AG04450 (cell line): ENCODE results near the gene FGGY. TPM values are rescaled to one million over a fixed set of nuclear protein-coding genes. Genes with fewer than 3 reads are reported as not detected.
"Not testable (repeated sequence)": the region's sequence is repeated elsewhere in the genome, so short reads cannot be mapped to it uniquely, and the experiment has no call there.

ENCODE experiments used
- CTCF ChIA-PET: fragments of 300-600, 350-600 bp; formaldehyde crosslinking; extraction: SDS; loops from one replicate; lab custom pipeline; 2022; ENCODE audit warnings: antibody characterized with exemption, inconsistent platforms; lab: Charles Lee
- POLR2A ChIA-PET: fragments of 350-600 bp; formaldehyde crosslinking; extraction: SDS; loops from one replicate; lab custom pipeline; 2021; ENCODE audit warnings: antibody characterized with exemption, inconsistent platforms; lab: Yijun Ruan, JAX
- DNase-seq: peaks from one replicate; pipeline ENCODE4 v3.0.0-alpha.2; 2011; ENCODE audit warnings: low read depth, low spot score
- H3K27ac ChIP-seq: one replicate; pipeline ENCODE4 v1.5.1; 2012; ENCODE audit warnings: low read depth, low read length, control low read depth
- H3K27me3 ChIP-seq: one replicate; pipeline ENCODE4 v1.6.0; 2012; ENCODE audit warnings: low read length; ENCODE audit not compliant: control insufficient read depth, insufficient read depth
- H3K4me3 ChIP-seq: 2 replicates; pipeline ENCODE4 v1.5.1; 2011; ENCODE audit warnings: mild to moderate bottlenecking, low read depth, low read length, control low read depth
- H3K9me3 ChIP-seq: 2 replicates; pipeline ENCODE4 v1.5.1; 2012; ENCODE audit warnings: low read length; ENCODE audit not compliant: control insufficient read depth, insufficient read depth
- polyA plus RNA-seq: library from polyadenylated mRNA; depleted of rRNA; stranded (reverse); fragments of >200 nt; gene quantifications from 2 replicates; pipeline ENCODE4 v1.2.3, GENCODE V29; 2011
- TF ChIP-seq, protein P1 (sequence below): IDR thresholded peaks from 2 replicates; pipeline ENCODE4 v1.5.1; 2011; ENCODE audit warnings: low read depth, low read length, control low read depth, inconsistent platforms

FGGY gene
- polyA plus RNA-seq, 1 experiment, result 11.8 TPM

DNA sequence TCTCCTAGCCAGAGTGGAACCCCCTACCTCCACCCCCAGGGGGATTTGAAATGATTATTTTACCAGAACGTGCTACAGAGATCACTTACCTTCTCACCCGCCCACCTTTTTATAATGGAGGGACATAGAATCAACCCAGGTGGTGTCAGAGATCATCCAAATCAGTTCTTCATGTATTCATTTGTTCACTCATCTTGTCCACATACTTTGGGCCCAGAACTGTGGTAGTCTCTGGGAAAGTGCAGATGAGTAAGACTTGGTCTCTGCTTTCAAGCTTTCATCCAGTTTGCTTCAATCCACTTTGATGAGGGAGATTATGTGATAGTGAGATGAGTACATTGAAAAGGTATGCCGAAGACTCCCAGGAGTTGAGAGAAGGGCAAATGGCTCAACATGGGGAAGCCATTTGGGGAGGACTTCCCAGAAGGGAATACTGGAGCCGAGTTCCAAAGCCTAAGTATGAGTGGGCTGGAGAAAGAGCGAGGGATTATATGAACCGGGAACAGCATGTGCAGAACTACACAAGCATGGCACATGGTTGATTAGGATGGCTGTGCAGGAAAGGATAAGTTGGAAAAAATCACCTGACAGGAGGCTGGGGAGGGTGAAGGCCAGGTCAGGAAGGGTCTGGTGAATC lies 1.9 kb downstream of the FGGY start:
- ChIA-PET CTCF (no interaction called here), POLR2A (interaction anchor here (0.6 kb wide), 2 partner anchors 231 to 588 kb away, joined by 3 to 4 read pairs; no protein-coding TSS in a partner anchor)
- no peaks in the 10 kb centered on the region for H3K27me3 ChIP-seq
- H3K27ac ChIP-seq, result peak overlapping the region; percentile 4
- H3K4me3 ChIP-seq, result no peak overlapping the region
- H3K9me3 ChIP-seq, result no peaks in the 10 kb centered on the region; the same call in 1 of the 2 replicates
- TF ChIP-seq, protein P1, sequence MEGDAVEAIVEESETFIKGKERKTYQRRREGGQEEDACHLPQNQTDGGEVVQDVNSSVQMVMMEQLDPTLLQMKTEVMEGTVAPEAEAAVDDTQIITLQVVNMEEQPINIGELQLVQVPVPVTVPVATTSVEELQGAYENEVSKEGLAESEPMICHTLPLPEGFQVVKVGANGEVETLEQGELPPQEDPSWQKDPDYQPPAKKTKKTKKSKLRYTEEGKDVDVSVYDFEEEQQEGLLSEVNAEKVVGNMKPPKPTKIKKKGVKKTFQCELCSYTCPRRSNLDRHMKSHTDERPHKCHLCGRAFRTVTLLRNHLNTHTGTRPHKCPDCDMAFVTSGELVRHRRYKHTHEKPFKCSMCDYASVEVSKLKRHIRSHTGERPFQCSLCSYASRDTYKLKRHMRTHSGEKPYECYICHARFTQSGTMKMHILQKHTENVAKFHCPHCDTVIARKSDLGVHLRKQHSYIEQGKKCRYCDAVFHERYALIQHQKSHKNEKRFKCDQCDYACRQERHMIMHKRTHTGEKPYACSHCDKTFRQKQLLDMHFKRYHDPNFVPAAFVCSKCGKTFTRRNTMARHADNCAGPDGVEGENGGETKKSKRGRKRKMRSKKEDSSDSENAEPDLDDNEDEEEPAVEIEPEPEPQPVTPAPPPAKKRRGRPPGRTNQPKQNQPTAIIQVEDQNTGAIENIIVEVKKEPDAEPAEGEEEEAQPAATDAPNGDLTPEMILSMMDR, result no peak
- DNase-seq, result no peak

DNA sequence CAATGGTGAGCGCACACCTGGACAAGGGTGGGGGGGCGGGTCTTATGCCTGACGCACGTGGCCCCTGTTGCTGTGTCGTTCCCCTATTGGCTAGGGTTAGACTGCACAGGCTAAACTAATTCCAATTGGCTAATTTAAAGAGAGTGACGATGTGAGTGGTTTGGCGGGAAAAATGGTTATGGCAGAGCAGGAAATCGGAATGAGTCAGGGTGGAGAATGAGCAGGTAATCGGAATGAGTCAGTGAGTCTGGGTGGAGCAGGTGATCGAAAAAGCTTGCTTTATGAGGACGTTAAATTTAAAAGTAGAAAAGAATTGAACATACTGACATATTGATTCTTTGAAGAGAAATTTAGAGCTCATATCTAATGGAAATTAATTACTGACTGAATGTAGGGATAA lies 2.8 kb downstream of the FGGY start:
- CTCF ChIA-PET, result interaction anchor here (0.9 kb wide), 1 partner anchor 399 kb away, joined by 3 read pairs; no protein-coding TSS in a partner anchor
- H3K9me3 ChIP-seq, H3K4me3 ChIP-seq, H3K27me3 ChIP-seq, DNase-seq, POLR2A ChIA-PET, H3K27ac ChIP-seq: not testable (repeated sequence)

DNA sequence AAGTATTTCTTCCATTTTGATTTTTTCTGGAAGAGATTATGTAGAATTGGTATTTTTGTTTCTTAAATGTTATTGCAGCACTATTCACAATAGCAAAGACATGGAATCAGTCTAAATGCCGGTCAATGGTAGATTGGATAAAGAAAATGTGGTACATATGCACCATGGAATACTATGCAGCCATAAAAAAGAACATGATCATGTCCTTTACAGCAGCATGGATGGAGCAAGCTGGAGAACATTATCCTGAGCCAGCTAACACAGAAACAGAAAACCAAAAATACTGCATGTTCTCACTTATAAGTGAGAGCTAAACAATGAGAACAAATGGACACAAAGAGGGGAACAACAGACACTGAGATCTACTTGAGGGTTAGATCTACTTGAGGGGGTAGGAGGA lies 5.4 kb downstream of the FGGY start:
- H3K9me3 ChIP-seq, result no peaks in the 10 kb centered on the region
- no peaks in the 10 kb centered on the region for H3K27me3 ChIP-seq
- ChIA-PET CTCF (no interaction called here), POLR2A (no interaction called here)
- no peak for DNase-seq
- H3K4me3 ChIP-seq, result no peak overlapping the region
- TF ChIP-seq, protein P1, result no peak
- H3K27ac ChIP-seq, result no peak overlapping the region

DNA sequence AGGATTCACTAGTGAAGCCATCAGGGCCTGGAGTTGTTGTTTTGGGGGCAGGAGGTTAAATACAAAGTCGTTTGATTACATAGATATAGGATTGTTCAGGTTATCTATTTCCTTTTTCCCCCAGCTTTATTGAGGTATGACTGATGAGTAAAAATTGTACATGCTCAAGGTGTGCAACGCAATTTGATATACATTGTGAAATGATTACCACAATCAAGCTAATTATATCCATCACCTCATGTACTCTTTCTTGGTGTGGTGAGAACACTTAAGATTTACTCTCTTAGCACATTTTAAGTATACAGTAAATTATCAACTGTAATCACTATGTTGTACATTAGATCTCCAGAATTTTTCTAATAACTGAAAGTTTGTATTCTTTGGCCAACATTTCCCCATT lies 6.0 kb downstream of the FGGY start:
- ChIA-PET POLR2A (no interaction called here), CTCF (interaction anchor here (1.2 kb wide), 1 partner anchor 14 kb away, joined by 5 read pairs; no protein-coding TSS in a partner anchor)
- no peak overlapping the region for H3K27ac ChIP-seq
- no peak for DNase-seq
- H3K4me3 ChIP-seq, result no peak overlapping the region
- no peaks in the 10 kb centered on the region for H3K9me3 ChIP-seq
- no peaks in the 10 kb centered on the region for H3K27me3 ChIP-seq
- TF ChIP-seq, protein P1, result no peak

DNA sequence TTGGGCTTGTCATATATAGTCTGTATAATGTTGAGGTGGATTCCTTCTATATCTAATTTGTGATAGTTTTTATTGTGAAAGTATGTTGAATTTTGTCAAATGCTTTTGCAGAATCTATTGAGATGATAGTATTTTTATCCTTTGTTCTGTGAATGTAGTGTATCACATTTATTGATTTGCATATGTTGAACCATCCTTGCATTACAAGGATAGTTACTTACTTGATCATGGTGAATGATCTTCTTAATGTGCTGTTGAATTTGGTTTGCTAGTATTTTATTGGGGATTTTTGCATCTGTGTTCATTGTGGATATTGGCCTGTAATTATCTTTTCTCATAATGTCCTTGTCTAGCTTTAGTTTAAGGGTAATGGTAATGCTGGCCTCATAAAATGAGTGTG lies 8.3 kb downstream of the FGGY start:
- TF ChIP-seq, protein P1, result no peak
- ChIA-PET CTCF (no interaction called here), POLR2A (no interaction called here)
- no peak overlapping the region for H3K4me3 ChIP-seq
- no peaks in the 10 kb centered on the region for H3K9me3 ChIP-seq
- no peak for DNase-seq
- no peak overlapping the region for H3K27ac ChIP-seq
- H3K27me3 ChIP-seq, result no peaks in the 10 kb centered on the region
